ENCODE measurements around the gene ITPKB.
"Not testable (repeated sequence)": the region's sequence is repeated elsewhere in the genome, so short reads cannot be mapped to it uniquely, and the experiment has no call there.

ITPKB gene

GRCh38 chr1:226616636-226617035 lies 122.4 kb downstream of the ITPKB start:
- TF ChIP-seq CTCF (IDR thresholded peaks at IDR 0.05; ENCODE audit: low read length): no peak
- no peak for TF ChIP-seq EZH2 (IDR thresholded peaks at IDR 0.05; ENCODE audit: borderline replicate concordance, low read length)
- H3F3A ChIP-seq (ENCODE audit: insufficient read depth, low read length): no peaks in the 10 kb centered on the region

GRCh38 chr1:226615876-226616275 lies 123.2 kb downstream of the ITPKB start:
- TF ChIP-seq CTCF (IDR thresholded peaks at IDR 0.05; ENCODE audit: low read length) (no peak), EZH2 (IDR thresholded peaks at IDR 0.05; ENCODE audit: borderline replicate concordance, low read length) (no peak)
- no peaks in the 10 kb centered on the region for H3K36me3 ChIP-seq (ENCODE audit: insufficient read depth, low read length)
- no peaks in the 10 kb centered on the region for H3K9me3 ChIP-seq (ENCODE audit: low read length)
- no peaks in the 10 kb centered on the region for H3K4me1 ChIP-seq (ENCODE audit: insufficient read depth, low read length, severe bottlenecking)
- H3K4me3 ChIP-seq (ENCODE audit: low read depth, low read length, poor library complexity, severe bottlenecking): no peak overlapping the region
- H3K27ac ChIP-seq (ENCODE audit: low read depth, low read length, poor library complexity, severe bottlenecking): no peak overlapping the region
- H4K20me1 ChIP-seq (ENCODE audit: insufficient read depth, low read length): no peaks in the 10 kb centered on the region
- no peaks in the 10 kb centered on the region for H3K9me2 ChIP-seq (ENCODE audit: low read depth, low read length)
- no peak overlapping the region for H2AFZ ChIP-seq (ENCODE audit: low read length)
- no peak overlapping the region for H3K4me2 ChIP-seq (ENCODE audit: low read length)
- no peaks in the 10 kb centered on the region for H3K79me2 ChIP-seq (ENCODE audit: insufficient read depth, low read length)
- no peak overlapping the region for H3K9ac ChIP-seq (ENCODE audit: low read length)
- H3F3A ChIP-seq (ENCODE audit: insufficient read depth, low read length): no peaks in the 10 kb centered on the region
- H3K27me3 ChIP-seq (ENCODE audit: insufficient read depth, low read length): no peaks in the 10 kb centered on the region

More at GRCh38 chr1:226616636-226617035, 122.4 kb downstream of the ITPKB start:
- Histone ChIP-seq H3K9me3 (ENCODE audit: low read length) (no peaks in the 10 kb centered on the region), H3K4me2 (ENCODE audit: low read length) (no peak overlapping the region), H2AFZ (ENCODE audit: low read length) (no peak overlapping the region), H3K27me3 (ENCODE audit: insufficient read depth, low read length) (no peaks in the 10 kb centered on the region), H3K4me1 (ENCODE audit: insufficient read depth, low read length, severe bottlenecking) (no peaks in the 10 kb centered on the region), H4K20me1 (ENCODE audit: insufficient read depth, low read length) (no peaks in the 10 kb centered on the region), H3K79me2 (ENCODE audit: insufficient read depth, low read length) (no peaks in the 10 kb centered on the region), H3K9me2 (ENCODE audit: low read depth, low read length) (no peaks in the 10 kb centered on the region), H3K27ac (ENCODE audit: low read depth, low read length, poor library complexity, severe bottlenecking) (no peak overlapping the region), H3K4me3 (ENCODE audit: low read depth, low read length, poor library complexity, severe bottlenecking) (no peak overlapping the region), H3K36me3 (ENCODE audit: insufficient read depth, low read length) (no peaks in the 10 kb centered on the region), H3K9ac (ENCODE audit: low read length) (no peak overlapping the region)

- not testable (repeated sequence) for H3K9ac ChIP-seq (ENCODE audit: low read length); H3F3A ChIP-seq (ENCODE audit: insufficient read depth, low read length); H3K4me2 ChIP-seq (ENCODE audit: low read length); H2AFZ ChIP-seq (ENCODE audit: low read length); H3K27me3 ChIP-seq (ENCODE audit: insufficient read depth, low read length); H3K9me3 ChIP-seq (ENCODE audit: low read length); H3K36me3 ChIP-seq (ENCODE audit: insufficient read depth, low read length); H3K4me1 ChIP-seq (ENCODE audit: insufficient read depth, low read length, severe bottlenecking); H3K79me2 ChIP-seq (ENCODE audit: insufficient read depth, low read length); H3K27ac ChIP-seq (ENCODE audit: low read depth, low read length, poor library complexity, severe bottlenecking); H4K20me1 ChIP-seq (ENCODE audit: insufficient read depth, low read length); H3K9me2 ChIP-seq (ENCODE audit: low read depth, low read length); H3K4me3 ChIP-seq (ENCODE audit: low read depth, low read length, poor library complexity, severe bottlenecking)
Observed at GRCh38 chr1:226611980-226612379, 127.1 kb downstream of the ITPKB start.

- Histone ChIP-seq H2AFZ (ENCODE audit: low read length) (no peak overlapping the region), H3F3A (ENCODE audit: insufficient read depth, low read length) (no peaks in the 10 kb centered on the region), H4K20me1 (ENCODE audit: insufficient read depth, low read length) (no peaks in the 10 kb centered on the region), H3K9me2 (ENCODE audit: low read depth, low read length) (no peaks in the 10 kb centered on the region), H3K4me3 (ENCODE audit: low read depth, low read length, poor library complexity, severe bottlenecking) (no peak overlapping the region), H3K27ac (ENCODE audit: low read depth, low read length, poor library complexity, severe bottlenecking) (no peak overlapping the region), H3K9me3 (ENCODE audit: low read length) (no peaks in the 10 kb centered on the region), H3K36me3 (ENCODE audit: insufficient read depth, low read length) (no peaks in the 10 kb centered on the region), H3K27me3 (ENCODE audit: insufficient read depth, low read length) (no peaks in the 10 kb centered on the region), H3K79me2 (ENCODE audit: insufficient read depth, low read length) (no peaks in the 10 kb centered on the region), H3K9ac (ENCODE audit: low read length) (no peak overlapping the region), H3K4me2 (ENCODE audit: low read length) (no peak overlapping the region), H3K4me1 (ENCODE audit: insufficient read depth, low read length, severe bottlenecking) (no peaks in the 10 kb centered on the region)
- TF ChIP-seq EZH2 (IDR thresholded peaks at IDR 0.05; ENCODE audit: borderline replicate concordance, low read length) (no peak), CTCF (IDR thresholded peaks at IDR 0.05; ENCODE audit: low read length) (no peak)
Observed at GRCh38 chr1:226611301-226611700, 127.8 kb downstream of the ITPKB start.
